Stimulated activated CD8-positive, alpha-beta memory T cell treated with anti-CD3 and anti-CD28 coated beads, Interleukin-4, amount 100 ng/mL, for 1 hour (primary cell): Measurements from ENCODE around the gene YRDC.
"Not testable (repeated sequence)": the region's sequence is repeated elsewhere in the genome, so short reads cannot be mapped to it uniquely, and the experiment has no call there.

Experiments used
- DNase-seq, 2 donors: peaks; one replicate each; pipeline ENCODE4 v3.0.0-alpha.2; 2020; ENCODE audit warnings: low read depth in 2 of 2, low spot score in 1 of 2

YRDC gene

GRCh38 chr1:37776946-37777516, 31.0 kb downstream of the YRDC start:
- DNase-seq: no peak

GRCh38 chr1:37771440-37771839, 36.6 kb downstream of the YRDC start:
- DNase-seq: not testable (repeated sequence)

GRCh38 chr1:37767488-37767887, 40.5 kb downstream of the YRDC start:
- DNase-seq: no peak

- no peak for DNase-seq
These were observed 41.9 kb downstream of the YRDC start for GRCh38 chr1:37765916-37766664.

GRCh38 chr1:37764888-37765441, 43.0 kb downstream of the YRDC start, which contains the start of gene EPHA10:
Gene EPHA10 (minus strand): TSS chr1:37765120. CDS start chr1:37765066, 54 bp downstream.
- DNase-seq: no peak

GRCh38 chr1:37764414-37764825, 43.6 kb downstream of the YRDC start:
- no peak for DNase-seq

- DNase-seq: no peak
These were observed 44.1 kb downstream of the YRDC start for GRCh38 chr1:37763791-37764413.

GRCh38 chr1:37762516-37762915, 45.5 kb downstream of the YRDC start:
- no peak for DNase-seq

GRCh38 chr1:37761416-37762095, 46.5 kb downstream of the YRDC start:
- DNase-seq: no peak

GRCh38 chr1:37759451-37759850, 48.6 kb downstream of the YRDC start:
- no peak for DNase-seq

- DNase-seq: no peak
These were observed 52.0 kb downstream of the YRDC start for GRCh38 chr1:37755951-37756560.

- no peak for DNase-seq
These were observed 52.7 kb downstream of the YRDC start for GRCh38 chr1:37755290-37755689.

GRCh38 chr1:37753473-37754321, 54.3 kb downstream of the YRDC start:
- no peak for DNase-seq
